IMR-90 (cell line): Measurements from ENCODE around the gene TOMM40L.

Experiments used
- CHD1 ChIP-seq: IDR thresholded peaks from 2 replicates; pipeline ENCODE4 v1.6.1; 2012; ENCODE audit warnings: low read depth, low read length, improper control_type of control experiment
- ELK1 ChIP-seq: fragments of 150-350 bp; IDR thresholded peaks from 2 replicates; pipeline ENCODE4 v1.6.1; 2016; ENCODE audit warnings: low read depth, mild to moderate bottlenecking, low read length, moderate library complexity, borderline replicate concordance
- MXI1 ChIP-seq: IDR thresholded peaks from 2 replicates; pipeline ENCODE4 v1.6.1; 2012; ENCODE audit warnings: low read depth, mild to moderate bottlenecking, low read length, moderate library complexity, borderline replicate concordance
- POLR2A ChIP-seq: IDR thresholded peaks from 2 replicates; pipeline ENCODE4 v1.6.1; 2012; ENCODE audit warnings: mild to moderate bottlenecking, low read depth, low read length
- RFX5 ChIP-seq: IDR thresholded peaks from 2 replicates; pipeline ENCODE4 v1.8.0; 2012; ENCODE audit warnings: low read depth, mild to moderate bottlenecking, low read length, moderate library complexity
- SMC3 ChIP-seq: fragments of 150-350 bp; IDR thresholded peaks from 2 replicates; pipeline ENCODE4 v1.6.1; 2016; ENCODE audit warnings: low read depth, mild to moderate bottlenecking, antibody characterized with exemption, low read length, moderate library complexity
- TF ChIP-seq, protein P1 (sequence below): conservative IDR thresholded peaks from 2 replicates; pipeline ENCODE4 v1.5.1; 2012; ENCODE audit warnings: mild to moderate bottlenecking, low read depth, low read length, improper control_type of control experiment
- TF ChIP-seq, protein P2 (sequence below): fragments of 150-350 bp; IDR thresholded peaks from 2 replicates; pipeline ENCODE4 v1.6.1; 2017; ENCODE audit warnings: mild to moderate bottlenecking, antibody characterized with exemption, low read length, low read depth

GRCh38 chr1:161233102-161233501, 7.2 kb downstream of the TOMM40L start:
- TF ChIP-seq, protein P1, sequence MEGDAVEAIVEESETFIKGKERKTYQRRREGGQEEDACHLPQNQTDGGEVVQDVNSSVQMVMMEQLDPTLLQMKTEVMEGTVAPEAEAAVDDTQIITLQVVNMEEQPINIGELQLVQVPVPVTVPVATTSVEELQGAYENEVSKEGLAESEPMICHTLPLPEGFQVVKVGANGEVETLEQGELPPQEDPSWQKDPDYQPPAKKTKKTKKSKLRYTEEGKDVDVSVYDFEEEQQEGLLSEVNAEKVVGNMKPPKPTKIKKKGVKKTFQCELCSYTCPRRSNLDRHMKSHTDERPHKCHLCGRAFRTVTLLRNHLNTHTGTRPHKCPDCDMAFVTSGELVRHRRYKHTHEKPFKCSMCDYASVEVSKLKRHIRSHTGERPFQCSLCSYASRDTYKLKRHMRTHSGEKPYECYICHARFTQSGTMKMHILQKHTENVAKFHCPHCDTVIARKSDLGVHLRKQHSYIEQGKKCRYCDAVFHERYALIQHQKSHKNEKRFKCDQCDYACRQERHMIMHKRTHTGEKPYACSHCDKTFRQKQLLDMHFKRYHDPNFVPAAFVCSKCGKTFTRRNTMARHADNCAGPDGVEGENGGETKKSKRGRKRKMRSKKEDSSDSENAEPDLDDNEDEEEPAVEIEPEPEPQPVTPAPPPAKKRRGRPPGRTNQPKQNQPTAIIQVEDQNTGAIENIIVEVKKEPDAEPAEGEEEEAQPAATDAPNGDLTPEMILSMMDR = no peak
- TF ChIP-seq CHD1 (no peak), RFX5 (no peak), ELK1 (no peak), MXI1 (no peak), POLR2A (no peak), SMC3 (no peak)
- TF ChIP-seq, protein P2, sequence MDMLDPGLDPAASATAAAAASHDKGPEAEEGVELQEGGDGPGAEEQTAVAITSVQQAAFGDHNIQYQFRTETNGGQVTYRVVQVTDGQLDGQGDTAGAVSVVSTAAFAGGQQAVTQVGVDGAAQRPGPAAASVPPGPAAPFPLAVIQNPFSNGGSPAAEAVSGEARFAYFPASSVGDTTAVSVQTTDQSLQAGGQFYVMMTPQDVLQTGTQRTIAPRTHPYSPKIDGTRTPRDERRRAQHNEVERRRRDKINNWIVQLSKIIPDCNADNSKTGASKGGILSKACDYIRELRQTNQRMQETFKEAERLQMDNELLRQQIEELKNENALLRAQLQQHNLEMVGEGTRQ = no peak
